Mesothelial cell of epicardium (in vitro differentiated cells): Measurements from ENCODE around the gene SELENOI. TPM values are rescaled to one million over a fixed set of nuclear protein-coding genes. Genes with fewer than 3 reads are reported as not detected.

Experiments
- DNase-seq, 2 experiments: peaks; one replicate each; pipeline ENCODE4 v3.0.0; 2021; ENCODE audit warnings: low spot score in 2 of 2; ENCODE audit not compliant: unreplicated experiment in 2 of 2
- H3K27ac Mint-ChIP-seq: 2 replicates; pipeline ENCODE4 v1.8.0; 2021; ENCODE audit warnings: mixed read lengths
- H3K27me3 Mint-ChIP-seq: 2 replicates; pipeline ENCODE4 v1.8.0; 2021; ENCODE audit warnings: low read depth, mixed read lengths
- H3K36me3 Mint-ChIP-seq: 2 replicates; pipeline ENCODE4 v1.8.0; 2021; ENCODE audit warnings: mixed read lengths
- H3K4me1 Mint-ChIP-seq: 2 replicates; pipeline ENCODE4 v1.8.0; 2021; ENCODE audit warnings: mixed read lengths
- H3K4me3 Mint-ChIP-seq: 2 replicates; pipeline ENCODE4 v1.8.0; 2021; ENCODE audit warnings: mild to moderate bottlenecking, moderate library complexity, mixed read lengths
- H3K9me3 Mint-ChIP-seq: 2 replicates; pipeline ENCODE4 v1.8.0; 2021; ENCODE audit warnings: mixed read lengths
- CTCF ChIP-seq: fragments of 200-600 bp; sonication (generic); IDR thresholded peaks from one replicate; pipeline ENCODE4 v1.5.0; 2021; ENCODE audit warnings: antibody characterized with exemption; ENCODE audit not compliant: unreplicated experiment
- total RNA-seq: library from RNA; stranded (reverse); gene quantifications from 3 replicates; pipeline ENCODE4 v1.2.1, GENCODE V29; 2021

SELENOI gene
- total RNA-seq, 1 donor from 2014 or later, result 32.0 TPM

GRCh38 chr2:26355038-26355995 lies 9.4 kb downstream of the SELENOI start:
- Mint-ChIP-seq H3K36me3 (peaks cover 2% of the 10 kb centered on the region), H3K4me1 (peaks cover 29% of the 10 kb centered on the region), H3K4me3 (no peak overlapping the region), H3K27me3 (no peaks in the 10 kb centered on the region), H3K9me3 (no peaks in the 10 kb centered on the region), H3K27ac (peak overlapping the region; percentile 82)
- no peak for TF ChIP-seq CTCF
- no peak for DNase-seq

- peaks cover 2% of the 10 kb centered on the region for H3K36me3 Mint-ChIP-seq
- H3K9me3 Mint-ChIP-seq, result no peaks in the 10 kb centered on the region
- peaks cover 32% of the 10 kb centered on the region for H3K4me1 Mint-ChIP-seq
- no peak overlapping the region for H3K27ac Mint-ChIP-seq
- H3K4me3 Mint-ChIP-seq, result no peak overlapping the region
- no peaks in the 10 kb centered on the region for H3K27me3 Mint-ChIP-seq
- TF ChIP-seq CTCF, result no peak
- no peak for DNase-seq
Observed at GRCh38 chr2:26356111-26356510, 10.2 kb downstream of the SELENOI start.

- Mint-ChIP-seq H3K9me3 (no peaks in the 10 kb centered on the region), H3K27ac (no peak overlapping the region), H3K27me3 (no peaks in the 10 kb centered on the region), H3K4me3 (no peak overlapping the region), H3K4me1 (peaks cover 32% of the 10 kb centered on the region), H3K36me3 (peaks cover 2% of the 10 kb centered on the region)
- DNase-seq, result no peak
- TF ChIP-seq CTCF, result no peak
Observed at GRCh38 chr2:26356771-26357170, 10.8 kb downstream of the SELENOI start.

GRCh38 chr2:26359886-26360473 lies 14.0 kb downstream of the SELENOI start:
- peak overlapping the region; percentile 31 for H3K27ac Mint-ChIP-seq
- H3K27me3 Mint-ChIP-seq, result no peaks in the 10 kb centered on the region
- no peak for DNase-seq
- no peaks in the 10 kb centered on the region for H3K36me3 Mint-ChIP-seq
- H3K4me3 Mint-ChIP-seq, result no peak overlapping the region
- TF ChIP-seq CTCF, result no peak
- peaks cover 33% of the 10 kb centered on the region for H3K4me1 Mint-ChIP-seq
- no peaks in the 10 kb centered on the region for H3K9me3 Mint-ChIP-seq

GRCh38 chr2:26363323-26363722 lies 17.4 kb downstream of the SELENOI start:
- Mint-ChIP-seq H3K4me3 (no peak overlapping the region), H3K27me3 (no peaks in the 10 kb centered on the region), H3K36me3 (peaks cover 3% of the 10 kb centered on the region), H3K9me3 (no peaks in the 10 kb centered on the region), H3K4me1 (peaks cover 27% of the 10 kb centered on the region), H3K27ac (no peak overlapping the region)
- DNase-seq, result no peak
- TF ChIP-seq CTCF, result no peak
